Transverse colon (tissue), 4 donors: ENCODE results near the gene NPM1. TPM values are rescaled to one million over a fixed set of nuclear protein-coding genes. Genes with fewer than 3 reads are reported as not detected.

ENCODE experiments used
- DNase-seq: peaks from one replicate; pipeline ENCODE4 v3.0.0-alpha.2; 2019
- H3K27ac ChIP-seq, 4 donors: fragments of 200-600 bp; sonication (generic); 2 replicates each; pipeline ENCODE4 v1.5.1; 2016 to 2018; ENCODE audit warnings: inconsistent platforms in 4 of 4
- H3K27me3 ChIP-seq: fragments of 200-600 bp; sonication (generic); 2 replicates; pipeline ENCODE4 v1.5.1; 2017; ENCODE audit warnings: inconsistent platforms
- H3K36me3 ChIP-seq, 4 donors: fragments of 200-600 bp; sonication (generic); 2 replicates each; pipeline ENCODE4 v1.5.1; 2017 to 2019; ENCODE audit warnings: inconsistent platforms in 4 of 4
- H3K4me1 ChIP-seq, 4 donors: fragments of 200-600 bp; sonication (generic); 2 replicates each; pipeline ENCODE4 v1.5.1; 2017 to 2020; ENCODE audit warnings: inconsistent platforms in 4 of 4
- H3K4me3 ChIP-seq, 4 donors: fragments of 200-600 bp; sonication (generic); 1 replicate in 1 of 4; 2 replicates in 3 of 4; pipeline versions ENCODE4 v1.5.1 to v1.6.1; 2017 to 2019; ENCODE audit warnings: inconsistent platforms in 4 of 4
- H3K9me3 ChIP-seq, 2 donors: fragments of 200-600 bp; sonication (generic); 2 replicates each; pipeline ENCODE4 v1.5.1; 2017 to 2019; ENCODE audit warnings: inconsistent platforms in 2 of 2
- EP300 ChIP-seq: sonication (generic); formaldehyde crosslinking; IDR thresholded peaks from one replicate; pipeline ENCODE4 v1.6.1; 2017; ENCODE audit warnings: antibody characterized with exemption, low read depth
- POLR2A ChIP-seq: fragments of 450-650 bp; IDR thresholded peaks from one replicate; pipeline ENCODE4 v1.6.1; 2016; ENCODE audit warnings: antibody characterized with exemption, mild to moderate bottlenecking, moderate library complexity
- POLR2AphosphoS5 ChIP-seq, 3 donors: sonication (generic); formaldehyde crosslinking; IDR thresholded peaks; one replicate each; pipeline ENCODE4 v1.6.1; 2016; ENCODE audit warnings: antibody characterized with exemption in 3 of 3
- WGBS, 2 donors: methylation state at CpG; one replicate each; pipeline ENCODE4 v1.1.5; 2018; ENCODE audit warnings: low coverage in 1 of 2; 5-methylcytosine and 5-hydroxymethylcytosine counted together
- in situ Hi-C, 4 donors: fragments of 200-750 bp; cut with MboI; loops; one replicate each; pipeline versions ENCODE4 v1.15.0 to v1.15.1; 2017; ENCODE audit warnings: low sequenced_read_pairs in 3 of 4, low pct_ligation_motif_present in 1 of 4, low pct_unique_long_range_greater_than_20kb in 1 of 4
- intact Hi-C: fragments of 100-400 bp; cut with DNase I; formaldehyde crosslinking; loops from one replicate; pipeline ENCODE4 v1.15.1; 2023; ENCODE audit warnings: low total_unique reads
- total RNA-seq, 4 donors: library from RNA; depleted of rRNA; stranded (reverse); fragments of >200 nt; gene quantifications; one replicate each; pipeline ENCODE4 v1.1.0, GENCODE V29; 2016
- TF ChIP-seq, protein P1 (sequence below), 5 experiments: fragments of 200-600 bp in 3 of 5; fragments of 450-650 bp in 2 of 5; sonication (generic) in 3 of 5; IDR thresholded peaks; 1 replicate in 2 of 5; 2 replicates in 3 of 5; pipeline ENCODE4 v1.5.1; 2016 to 2017; ENCODE audit warnings: antibody characterized with exemption in 5 of 5, inconsistent platforms in 3 of 5, mild to moderate bottlenecking in 2 of 5, moderate library complexity in 1 of 5

Gene NPM1
- total RNA-seq, 4 donors from 2014 or later = 279 to 2,349 (median 380) TPM

DNA sequence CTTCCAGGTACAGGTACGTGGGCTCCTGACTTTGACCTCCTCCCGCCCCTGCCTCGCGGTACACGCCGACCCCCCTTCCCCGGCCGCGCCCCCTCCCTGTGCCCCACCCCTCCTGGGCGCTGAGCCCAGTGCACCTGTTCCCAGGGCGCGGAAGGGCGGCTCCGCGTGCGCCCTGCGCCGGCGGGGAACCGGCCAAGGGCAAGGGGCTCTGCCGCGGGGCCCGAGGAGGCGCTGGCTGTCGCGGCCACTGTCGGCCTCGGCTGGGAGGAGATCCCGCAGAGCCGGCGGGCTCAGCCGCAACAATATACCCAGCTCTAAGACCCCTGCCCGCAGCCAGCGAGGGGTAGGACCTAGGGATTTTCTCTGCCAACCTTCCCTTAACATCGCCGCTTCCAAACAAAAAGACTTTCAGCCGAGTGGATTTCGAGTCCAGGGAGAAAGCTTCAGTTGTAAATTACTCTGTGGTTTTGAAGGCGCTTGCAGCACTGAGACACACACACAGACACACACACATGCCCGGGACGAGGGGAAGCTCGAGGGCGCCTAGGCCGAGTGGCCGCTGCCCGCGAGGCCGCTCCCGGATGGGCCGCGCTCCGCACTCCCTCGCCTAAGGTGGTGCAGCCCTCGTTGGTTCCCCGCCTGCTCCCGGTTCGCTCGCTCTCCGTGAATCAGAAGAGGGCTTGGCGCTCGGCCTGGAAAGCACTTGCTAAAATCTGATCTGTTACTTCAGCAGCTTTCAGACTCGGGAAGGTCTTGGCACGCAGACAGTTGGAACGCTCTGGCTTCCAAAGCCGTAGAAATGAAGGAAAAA, 33.0 kb downstream of the NPM1 start:
- peak overlapping the region in 1 of 4 donors; percentile 20 for H3K27ac ChIP-seq
- H3K4me1 ChIP-seq = peaks cover 19 to 30% (median 27%) of the 10 kb centered on the region in 4 donors
- in situ Hi-C loops (loop anchor here (25.0 kb wide), 2 partner anchors 492 to 617 kb away; no protein-coding TSS in a partner anchor), intact Hi-C loops (no loop called here)
- no peaks in the 10 kb centered on the region for H3K9me3 ChIP-seq
- WGBS, 2 donors = 2% methylated on average over 46 of the region's 65 CpGs; no CpG with 5 or more reads in 1 of the 2 donors
- no peaks in the 10 kb centered on the region for H3K36me3 ChIP-seq
- TF ChIP-seq EP300 (no peak), POLR2AphosphoS5 (IDR thresholded peaks at IDR 0.05) (no peak), POLR2A (no peak)
- TF ChIP-seq, protein P1, sequence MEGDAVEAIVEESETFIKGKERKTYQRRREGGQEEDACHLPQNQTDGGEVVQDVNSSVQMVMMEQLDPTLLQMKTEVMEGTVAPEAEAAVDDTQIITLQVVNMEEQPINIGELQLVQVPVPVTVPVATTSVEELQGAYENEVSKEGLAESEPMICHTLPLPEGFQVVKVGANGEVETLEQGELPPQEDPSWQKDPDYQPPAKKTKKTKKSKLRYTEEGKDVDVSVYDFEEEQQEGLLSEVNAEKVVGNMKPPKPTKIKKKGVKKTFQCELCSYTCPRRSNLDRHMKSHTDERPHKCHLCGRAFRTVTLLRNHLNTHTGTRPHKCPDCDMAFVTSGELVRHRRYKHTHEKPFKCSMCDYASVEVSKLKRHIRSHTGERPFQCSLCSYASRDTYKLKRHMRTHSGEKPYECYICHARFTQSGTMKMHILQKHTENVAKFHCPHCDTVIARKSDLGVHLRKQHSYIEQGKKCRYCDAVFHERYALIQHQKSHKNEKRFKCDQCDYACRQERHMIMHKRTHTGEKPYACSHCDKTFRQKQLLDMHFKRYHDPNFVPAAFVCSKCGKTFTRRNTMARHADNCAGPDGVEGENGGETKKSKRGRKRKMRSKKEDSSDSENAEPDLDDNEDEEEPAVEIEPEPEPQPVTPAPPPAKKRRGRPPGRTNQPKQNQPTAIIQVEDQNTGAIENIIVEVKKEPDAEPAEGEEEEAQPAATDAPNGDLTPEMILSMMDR (IDR thresholded peaks at IDR 0.05) = no peak
- H3K4me3 ChIP-seq = peak overlapping the region in 3 of 4 donors; percentile 23 to 48 (median 40)
- peaks cover 29% of the 10 kb centered on the region for H3K27me3 ChIP-seq
- peak; percentile 64 for DNase-seq

DNA sequence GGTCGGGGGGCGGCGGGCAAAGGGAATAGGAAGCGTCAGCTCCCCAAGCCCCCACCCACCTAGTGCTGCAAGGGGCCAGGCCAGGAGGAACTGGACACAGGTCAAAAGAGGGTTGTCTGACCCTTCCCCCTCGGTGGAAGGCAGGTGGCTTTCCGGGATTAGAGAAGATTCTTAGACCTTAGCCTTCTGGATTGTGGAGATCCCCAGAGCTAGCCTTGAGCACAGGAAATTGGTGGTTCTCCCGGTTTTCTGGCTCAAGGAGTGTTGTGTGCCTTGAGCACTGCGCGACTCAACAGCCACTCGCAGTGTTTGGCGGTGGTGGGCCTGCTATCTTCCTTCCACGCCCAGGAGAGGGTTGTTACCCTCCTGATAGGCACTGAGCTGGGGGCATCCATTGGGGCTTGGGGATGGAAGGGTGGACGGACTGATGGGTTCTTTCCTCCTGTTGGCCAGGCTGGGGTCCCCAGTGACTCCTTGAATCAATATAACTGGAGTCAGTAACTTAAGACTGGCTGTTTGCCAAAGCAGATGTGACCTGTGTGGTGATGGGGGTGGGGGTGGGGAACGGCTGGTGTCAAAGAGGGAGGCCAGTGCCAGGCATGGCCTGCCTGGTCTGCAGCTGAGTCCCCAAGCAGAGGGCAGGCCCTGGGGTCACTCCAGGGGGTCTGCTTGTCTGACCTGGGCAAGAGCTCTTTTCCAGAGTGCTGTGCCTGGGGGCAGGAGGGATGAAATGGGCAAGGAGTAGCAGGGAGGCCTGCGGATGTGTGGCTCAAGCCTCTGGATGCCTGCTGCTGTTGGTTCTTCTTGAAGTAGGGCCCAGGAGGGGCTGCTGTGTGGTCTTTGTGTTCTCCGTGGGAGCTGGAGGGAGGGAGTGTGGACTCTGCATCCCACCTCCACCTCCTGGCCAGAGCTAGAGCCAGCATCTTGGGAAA, 33.9 kb downstream of the NPM1 start:
- DNase-seq = no peak
- H3K4me3 ChIP-seq = peak overlapping the region in 2 of 4 donors; percentile 40 to 48
- H3K4me1 ChIP-seq = peaks cover 19 to 30% (median 27%) of the 10 kb centered on the region in 4 donors
- H3K9me3 ChIP-seq = no peaks in the 10 kb centered on the region
- no peak for TF ChIP-seq POLR2AphosphoS5 (IDR thresholded peaks at IDR 0.05)
- no peak for TF ChIP-seq POLR2A
- TF ChIP-seq, protein P1 (IDR thresholded peaks at IDR 0.05) = no peak
- no peak for TF ChIP-seq EP300
- peaks cover 29% of the 10 kb centered on the region for H3K27me3 ChIP-seq
- intact Hi-C loops = no loop called here
- in situ Hi-C loops = loop anchor here (25.0 kb wide), 2 partner anchors 491 to 616 kb away; no protein-coding TSS in a partner anchor
- H3K36me3 ChIP-seq = no peaks in the 10 kb centered on the region
- peak overlapping the region in 1 of 4 donors; percentile 20 for H3K27ac ChIP-seq
- WGBS, 2 donors = 46 to 64% methylated on average over 4 to 16 of the region's 16 CpGs

DNA sequence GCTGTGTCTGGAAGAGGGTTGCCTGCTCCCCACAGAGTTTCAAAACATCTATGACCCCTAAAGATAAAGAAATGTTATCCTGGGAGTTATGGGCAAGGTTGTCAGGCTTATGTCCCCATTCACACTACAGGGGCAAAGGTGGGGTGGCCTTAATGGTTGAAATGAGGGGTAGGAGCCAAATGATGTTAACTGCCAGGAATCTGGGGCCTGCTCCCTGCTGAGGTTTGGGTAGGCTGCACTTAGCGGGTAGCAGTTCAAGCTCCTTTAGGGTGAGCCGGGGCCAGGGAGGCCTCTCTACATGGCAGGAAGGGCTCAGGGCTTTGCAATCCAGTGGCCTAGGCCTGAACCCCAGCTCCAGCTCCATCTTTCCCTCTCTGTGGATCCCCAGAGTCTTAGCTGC, 34.8 kb downstream of the NPM1 start:
- Histone ChIP-seq H3K36me3 (no peaks in the 10 kb centered on the region), H3K27me3 (peaks cover 29% of the 10 kb centered on the region), H3K9me3 (no peaks in the 10 kb centered on the region), H3K4me1 (peaks cover 19 to 30% (median 27%) of the 10 kb centered on the region in 4 donors), H3K4me3 (no peak overlapping the region), H3K27ac (no peak overlapping the region)
- TF ChIP-seq POLR2AphosphoS5 (IDR thresholded peaks at IDR 0.05) = no peak
- TF ChIP-seq, protein P1 (IDR thresholded peaks at IDR 0.05) = no peak
- no peak for TF ChIP-seq EP300
- no peak for TF ChIP-seq POLR2A
- DNase-seq = no peak
- intact Hi-C loops = no loop called here
- 95% methylated on average over 2 of the region's 2 CpGs; no CpG with 5 or more reads in 1 of the 2 donors for WGBS, 2 donors
- in situ Hi-C loops = loop anchor here (25.0 kb wide), 2 partner anchors 490 to 615 kb away; no protein-coding TSS in a partner anchor
